SK-N-SH treated with all-trans-retinoic acid at 6 μM for 48 hours (cell line): ENCODE data around the gene P2RY8.

Experiments used
- ATAC-seq: fragments of 200-7000 bp; cut with Tn5 transposase; 3 replicates; pipeline ENCODE4 v1.9.1; 2020; ENCODE audit warnings: mild to moderate bottlenecking, moderate library complexity
- ARNTL ChIP-seq: fragments of 450-650 bp; formaldehyde crosslinking; IDR thresholded peaks from 2 replicates; pipeline ENCODE4 v1.5.0; 2020; ENCODE audit warnings: low read depth, mild to moderate bottlenecking, moderate library complexity, borderline replicate concordance
- BACH2 ChIP-seq: fragments of 250-450 bp; sonication (Bioruptor Pico); IDR thresholded peaks from 2 replicates; pipeline ENCODE4 v1.9.0; 2021; ENCODE audit warnings: mild to moderate bottlenecking, borderline replicate concordance
- CSRNP3 ChIP-seq: fragments of 250-450 bp; sonication (Bioruptor Pico); IDR thresholded peaks from 2 replicates; pipeline ENCODE4 v1.5.1; 2021; ENCODE audit warnings: mild to moderate bottlenecking, moderate library complexity
- GLIS3 ChIP-seq: fragments of 250-450 bp; sonication (Bioruptor Pico); IDR thresholded peaks from 2 replicates; pipeline ENCODE4 v1.5.0; 2020; ENCODE audit warnings: mild to moderate bottlenecking, moderate library complexity
- ISL1 ChIP-seq: fragments of 250-450 bp; sonication (Bioruptor Pico); IDR thresholded peaks from 2 replicates; pipeline ENCODE4 v2.1.2; 2022; ENCODE audit warnings: mild to moderate bottlenecking, moderate library complexity
- OSR1 ChIP-seq: fragments of 250-450 bp; sonication (Bioruptor Pico); IDR thresholded peaks from 2 replicates; pipeline ENCODE4 v1.8.0; 2022; ENCODE audit warnings: moderate library complexity, mild to moderate bottlenecking, inconsistent platforms
- PATZ1 ChIP-seq: fragments of 250-450 bp; sonication (Bioruptor Pico); IDR thresholded peaks from 2 replicates; pipeline ENCODE4 v1.8.0; 2020; ENCODE audit warnings: mild to moderate bottlenecking, moderate library complexity, borderline replicate concordance
- POU6F1 ChIP-seq: fragments of 250-450 bp; sonication (Bioruptor Pico); IDR thresholded peaks from 2 replicates; pipeline ENCODE4 v1.8.0; 2021; ENCODE audit warnings: low read depth, mild to moderate bottlenecking, moderate library complexity, borderline replicate concordance
- PPARA ChIP-seq: fragments of 250-450 bp; sonication (Bioruptor Pico); IDR thresholded peaks from 2 replicates; pipeline ENCODE4 v1.5.0; 2020; ENCODE audit warnings: mild to moderate bottlenecking, borderline replicate concordance
- RARB ChIP-seq: fragments of 250-450 bp; sonication (Bioruptor Pico); IDR thresholded peaks from 2 replicates; pipeline ENCODE4 v1.8.0; 2021; ENCODE audit warnings: mild to moderate bottlenecking, moderate library complexity
- SNAI2 ChIP-seq: fragments of 250-450 bp; sonication (Bioruptor Pico); IDR thresholded peaks from 2 replicates; pipeline ENCODE4 v1.5.0; 2020; ENCODE audit warnings: mild to moderate bottlenecking, moderate library complexity
- TCF4 ChIP-seq: fragments of 250-450 bp; sonication (Bioruptor Pico); IDR thresholded peaks from 2 replicates; pipeline ENCODE4 v1.8.0; 2021; ENCODE audit warnings: mild to moderate bottlenecking, moderate library complexity, borderline replicate concordance
- TOX ChIP-seq: fragments of 250-450 bp; sonication (Bioruptor Pico); IDR thresholded peaks from 2 replicates; pipeline ENCODE4 v1.8.0; 2021; ENCODE audit warnings: mild to moderate bottlenecking, moderate library complexity, borderline replicate concordance
- ZC3H10 ChIP-seq: fragments of 250-450 bp; sonication (Bioruptor Pico); IDR thresholded peaks from 2 replicates; pipeline ENCODE4 v1.5.1; 2021; ENCODE audit warnings: mild to moderate bottlenecking, moderate library complexity
- ZFP30 ChIP-seq: fragments of 450-650 bp; formaldehyde crosslinking; IDR thresholded peaks from 2 replicates; pipeline ENCODE4 v1.5.0; 2022; ENCODE audit warnings: mild to moderate bottlenecking, moderate library complexity
- ZNF565 ChIP-seq: fragments of 450-650 bp; formaldehyde crosslinking; conservative IDR thresholded peaks from 2 replicates; pipeline ENCODE4 v1.5.0; 2020; ENCODE audit warnings: low read depth, mild to moderate bottlenecking, moderate library complexity
- ZNF70 ChIP-seq: fragments of 450-650 bp; formaldehyde crosslinking; IDR thresholded peaks from 2 replicates; pipeline ENCODE4 v1.5.0; 2020; ENCODE audit warnings: mild to moderate bottlenecking, moderate library complexity
- ZNF8 ChIP-seq: fragments of 450-650 bp; formaldehyde crosslinking; IDR thresholded peaks from 2 replicates; pipeline ENCODE4 v1.5.0; 2020; ENCODE audit warnings: mild to moderate bottlenecking, moderate library complexity
- TF ChIP-seq, protein P1 (sequence below): fragments of 250-450 bp; sonication (Bioruptor Pico); IDR thresholded peaks from 2 replicates; pipeline ENCODE4 v1.5.1; 2020; ENCODE audit warnings: low read depth, mild to moderate bottlenecking, moderate library complexity

The P2RY8 gene

DNA sequence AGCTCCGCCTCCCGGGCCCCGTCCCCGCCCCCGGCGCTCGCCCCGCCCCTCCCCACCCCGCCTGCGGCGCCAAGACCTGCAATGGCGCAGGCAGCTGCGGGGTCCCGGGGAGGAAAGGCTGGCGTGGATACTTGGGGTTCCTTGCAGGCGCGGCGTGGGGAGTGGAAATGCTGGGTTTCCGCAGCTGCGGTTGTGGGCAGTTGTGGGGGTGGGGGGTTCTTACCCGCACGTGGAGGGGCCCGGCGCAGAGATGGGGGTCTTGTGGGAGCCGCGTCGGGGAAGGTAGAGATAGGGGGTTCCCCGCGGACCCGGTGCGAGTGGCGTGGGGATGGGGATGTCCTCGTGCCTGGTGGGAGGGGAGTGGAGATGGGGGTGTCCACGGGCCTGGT lies 83.6 kb downstream of the P2RY8 start:
- peak; percentile 53 for ATAC-seq
- no peak for TF ChIP-seq ZC3H10
- no peak for TF ChIP-seq ZNF8
- no peak for TF ChIP-seq GLIS3 (CRISPR knock-in tag)
- no peak for TF ChIP-seq CSRNP3 (CRISPR knock-in tag)

GRCh38 chrX:1452516-1453394 lies 84.2 kb downstream of the P2RY8 start, which contains the start of gene ASMTL:
ASMTL (minus strand) TSS chrX:1452909; CDS start chrX:1452840, 69 bp downstream.
- peak; percentile 86 for ATAC-seq
- no peak for TF ChIP-seq RARB (CRISPR knock-in tag)

DNA sequence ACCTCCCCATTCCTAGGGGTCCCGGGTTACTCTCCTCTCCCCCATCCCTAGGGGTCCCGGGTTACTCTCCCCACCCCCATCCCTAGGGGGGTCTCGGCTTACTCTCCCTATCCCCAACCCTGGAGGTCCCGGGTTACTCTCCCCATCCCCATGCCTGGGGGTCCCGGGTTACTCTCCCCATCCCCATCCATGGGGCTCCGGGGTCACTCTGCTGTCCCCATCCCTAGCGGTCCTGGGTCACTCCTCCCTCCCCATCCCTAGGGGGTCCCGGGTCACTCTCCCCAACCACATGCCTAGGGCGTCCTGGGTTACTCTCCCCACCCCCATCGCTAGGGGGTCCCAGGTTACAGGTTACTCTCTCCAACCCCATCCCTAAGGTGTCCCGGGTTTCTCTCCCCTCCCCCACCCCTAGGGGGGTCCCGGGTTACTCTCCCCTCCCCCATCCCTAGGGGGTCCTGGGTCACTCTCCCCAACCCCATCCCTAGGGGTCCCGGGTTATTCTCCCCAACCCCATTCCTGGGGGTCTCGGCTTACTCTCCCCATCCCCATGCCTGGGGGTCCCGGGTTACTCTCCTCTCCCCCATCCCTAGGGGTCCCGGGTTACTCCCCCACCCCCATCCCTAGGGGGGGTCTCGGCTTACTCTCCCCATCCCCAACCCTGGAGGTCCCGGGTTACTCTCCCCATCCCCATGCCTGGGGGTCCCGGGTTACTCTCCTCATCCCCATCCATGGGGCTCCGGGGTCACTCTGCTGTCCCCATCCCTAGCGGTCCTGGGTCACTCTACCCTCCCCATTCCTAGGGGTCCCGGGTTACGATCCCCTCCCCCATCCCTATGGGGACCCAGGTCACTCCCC lies 85.1 kb downstream of the P2RY8 start:
- TF ChIP-seq GLIS3 (CRISPR knock-in tag) (no peak), ZC3H10 (no peak)
- TF ChIP-seq, all 23 proteins: peak for 0
- ATAC-seq: no peak

GRCh38 chrX:1451251-1451660 lies 85.7 kb downstream of the P2RY8 start:
- TF ChIP-seq ZNF8: no peak
- TF ChIP-seq, protein P1, sequence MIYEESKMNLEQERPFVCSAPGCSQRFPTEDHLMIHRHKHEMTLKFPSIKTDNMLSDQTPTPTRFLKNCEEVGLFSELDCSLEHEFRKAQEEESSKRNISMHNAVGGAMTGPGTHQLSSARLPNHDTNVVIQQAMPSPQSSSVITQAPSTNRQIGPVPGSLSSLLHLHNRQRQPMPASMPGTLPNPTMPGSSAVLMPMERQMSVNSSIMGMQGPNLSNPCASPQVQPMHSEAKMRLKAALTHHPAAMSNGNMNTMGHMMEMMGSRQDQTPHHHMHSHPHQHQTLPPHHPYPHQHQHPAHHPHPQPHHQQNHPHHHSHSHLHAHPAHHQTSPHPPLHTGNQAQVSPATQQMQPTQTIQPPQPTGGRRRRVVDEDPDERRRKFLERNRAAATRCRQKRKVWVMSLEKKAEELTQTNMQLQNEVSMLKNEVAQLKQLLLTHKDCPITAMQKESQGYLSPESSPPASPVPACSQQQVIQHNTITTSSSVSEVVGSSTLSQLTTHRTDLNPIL (CRISPR knock-in tag): no peak
- TF ChIP-seq PATZ1 (CRISPR knock-in tag): no peak
- TF ChIP-seq TCF4 (CRISPR knock-in tag): no peak
- TF ChIP-seq PPARA: no peak
- no peak for TF ChIP-seq GLIS3 (CRISPR knock-in tag)
- no peak for TF ChIP-seq ARNTL (CRISPR knock-in tag)
- TF ChIP-seq TOX: no peak
- TF ChIP-seq ZNF565 (CRISPR knock-in tag): no peak
- no peak for TF ChIP-seq CSRNP3 (CRISPR knock-in tag)
- TF ChIP-seq OSR1 (CRISPR knock-in tag): no peak
- TF ChIP-seq ZC3H10: no peak
- no peak for TF ChIP-seq ZFP30
- TF ChIP-seq SNAI2 (CRISPR knock-in tag): no peak
- no peak for TF ChIP-seq POU6F1 (CRISPR knock-in tag)
- TF ChIP-seq BACH2 (CRISPR knock-in tag): no peak
- no peak for TF ChIP-seq ZNF70 (CRISPR knock-in tag)
- no peak for TF ChIP-seq ISL1
- no peak for ATAC-seq
